Aorta (tissue), 5 donors: Measurements from ENCODE around the gene ADPGK. TPM values are rescaled to one million over a fixed set of nuclear protein-coding genes. Genes with fewer than 3 reads are reported as not detected.

ENCODE experiments used
- ATAC-seq: fragments of 200-7000 bp; cut with Tn5 transposase; one replicate; pipeline ENCODE4 v1.9.1; 2022; ENCODE audit warnings: moderate library complexity; ENCODE audit not compliant: low FRiP score
- DNase-seq, 2 donors: peaks; one replicate each; pipeline ENCODE4 v3.0.0-alpha.2; 2020
- H3K27ac ChIP-seq, 2 donors: one replicate each; pipeline ENCODE4 v1.5.1; 2013; ENCODE audit warnings: low read length in 2 of 2, mild to moderate bottlenecking in 2 of 2, moderate library complexity in 2 of 2, control low read depth in 1 of 2, inconsistent platforms in 1 of 2, low read depth in 1 of 2
- H3K27me3 ChIP-seq, 2 donors: one replicate each; pipeline ENCODE4 v1.6.1; 2013; ENCODE audit warnings: control low read depth in 1 of 2, low read length in 1 of 2, mild to moderate bottlenecking in 1 of 2, moderate library complexity in 1 of 2; ENCODE audit not compliant: insufficient read depth in 2 of 2, control insufficient read depth in 1 of 2
- H3K36me3 ChIP-seq, 2 donors: one replicate each; pipeline ENCODE4 v1.6.1; 2013; ENCODE audit warnings: control low read depth in 1 of 2, low read length in 1 of 2, mild to moderate bottlenecking in 1 of 2; ENCODE audit not compliant: insufficient read depth in 2 of 2, control insufficient read depth in 1 of 2
- H3K4me1 ChIP-seq, 2 donors: one replicate each; pipeline ENCODE4 v1.6.1; 2013; ENCODE audit warnings: low read length in 2 of 2, control low read depth in 1 of 2, mild to moderate bottlenecking in 1 of 2, moderate library complexity in 1 of 2; ENCODE audit not compliant: insufficient read depth in 2 of 2, control insufficient read depth in 1 of 2
- H3K4me3 ChIP-seq, 2 donors: one replicate each; pipeline ENCODE4 v1.5.1; 2013; ENCODE audit warnings: low read length in 2 of 2, control low read depth in 1 of 2, mild to moderate bottlenecking in 1 of 2
- H3K9me3 ChIP-seq: one replicate; pipeline ENCODE4 v1.6.1; 2013; ENCODE audit warnings: mild to moderate bottlenecking, low read length; ENCODE audit not compliant: control insufficient read depth
- WGBS, 2 donors: extraction: QIAGEN DNeasy Blood & Tissue Kit; methylation state at CpG; one replicate each; pipeline ENCODE4 v1.1.7; 2013; 5-methylcytosine and 5-hydroxymethylcytosine counted together
- intact Hi-C, 2 donors: fragments of 100-400 bp; cut with DNase I; formaldehyde crosslinking; loops; one replicate each; pipeline versions ENCODE4 v1.14.2 to v1.15.0; 2022
- polyA plus RNA-seq, 2 donors: library from polyadenylated mRNA; stranded (reverse); fragments of 200-250 nt; gene quantifications; one replicate each; pipeline ENCODE4 v1.2.3, GENCODE V29; 2013
- total RNA-seq, 2 donors: library from RNA; stranded (reverse); fragmentation: NEBNext Ultra II Directional; extraction: Animal tissue kit (Norgen Biotek cat#: 25700); gene quantifications; one replicate each; pipeline ENCODE4 v1.2.1, GENCODE V29; 2021
- donor health status: healthy with polysubstance abuse.
- donor health status: Bipolar disorder and iron deficiency.
- donor health status: DM: no; HTN: no; CAD: no.
- donor health status: DM: no; HTN: no; CAD: no.
- donor health status: DM: yes; HTN: yes; CAD: no.

Gene ADPGK
- total and polyA plus RNA-seq, 4 donors: 11.3 to 52.1 (median 39.8) TPM

GRCh38 chr15:72706266-72706665 lies 77.3 kb downstream of the ADPGK start:
- Histone ChIP-seq H3K27me3 (no peaks in the 10 kb centered on the region), H3K27ac (no peak overlapping the region), H3K4me1 (no peaks in the 10 kb centered on the region), H3K9me3 (no peaks in the 10 kb centered on the region), H3K4me3 (no peak overlapping the region), H3K36me3 (no peaks in the 10 kb centered on the region)
- intact Hi-C loops: no loop called here
- ATAC-seq (no peak), DNase-seq (no peak)
- 95 to 96% methylated on average over 11 of the region's 11 CpGs for WGBS, 2 donors

Other genes starting within 250 kb of the ADPGK start
- gene GOLGA6B, start 129.1 kb downstream of the ADPGK start, total RNA-seq: not detected
- not detected for gene GOLGA6B, start 129.1 kb downstream of the ADPGK start, polyA plus RNA-seq
- not detected for gene HIGD2B, start 97.6 kb downstream of the ADPGK start, total RNA-seq
- gene HIGD2B, start 97.6 kb downstream of the ADPGK start, polyA plus RNA-seq: not detected
- gene BBS4, start 97.6 kb downstream of the ADPGK start, total RNA-seq: 10 to 100 TPM; 16.5 to 26.6 TPM
- gene BBS4, start 97.6 kb downstream of the ADPGK start, polyA plus RNA-seq: 10 to 100 TPM in 1 of 2 donors, 1 to 10 TPM in 1; 5.8 to 61.4 TPM